Endothelial cell of umbilical vein (primary cell): Measurements from ENCODE around the gene PRPS1L1. TPM values are rescaled to one million over a fixed set of nuclear protein-coding genes. Genes with fewer than 3 reads are reported as not detected.

Experiments
- BruUV-seq: library from RNA; stranded (reverse); fragments of 400-500 nt; replicated peaks from 2 replicates; lab custom pipeline; 2021; lab: Mats Ljungman, UMichigan
- CTCF ChIA-PET: fragments of 300-600, 350-600 bp; sonication (Branson Sonifier 250); formaldehyde crosslinking; loops from one replicate; lab custom pipeline; 2021; ENCODE audit warnings: antibody characterized with exemption, inconsistent platforms; lab: Charles Lee
- POLR2A ChIA-PET: fragments of 300-600, 350-600 bp; sonication (Branson Sonifier 250); formaldehyde crosslinking; loops from one replicate; lab custom pipeline; 2021; ENCODE audit warnings: antibody characterized with exemption, inconsistent platforms; lab: Charles Lee
- DNase-seq: peaks from one replicate; pipeline ENCODE4 v3.0.0-alpha.2; 2011; ENCODE audit warnings: low read depth, low spot score
- FAIRE-seq: peaks from 2 replicates; lab custom pipeline; 2011; peaks lifted over from hg19 to GRCh38; lab: Jason Lieb, UNC
- H2AFZ ChIP-seq: 2 replicates; pipeline ENCODE4 v1.6.0; 2012; ENCODE audit warnings: low read depth, low read length, control low read depth, inconsistent platforms
- H3K27ac ChIP-seq: 2 replicates; pipeline ENCODE4 v1.5.1; 2011; ENCODE audit warnings: low read depth, mild to moderate bottlenecking, control low read depth, low read length, moderate library complexity; ENCODE audit not compliant: insufficient read depth
- H3K27me3 ChIP-seq, 2 experiments: 2 replicates each; pipeline versions ENCODE4 v1.6.0 to v1.6.1; 2011; ENCODE audit warnings: low read length in 2 of 2, mixed read lengths in 1 of 2; ENCODE audit not compliant: control insufficient read depth in 2 of 2, insufficient read depth in 2 of 2
- H3K36me3 ChIP-seq, 2 experiments: 2 replicates in 1 of 2; 3 replicates in 1 of 2; pipeline ENCODE4 v1.5.1; 2011; ENCODE audit warnings: low read length in 2 of 2, mild to moderate bottlenecking in 1 of 2, moderate library complexity in 1 of 2; ENCODE audit not compliant: control insufficient read depth in 2 of 2, insufficient read depth in 2 of 2; ENCODE audit errors: extremely low read depth in 1 of 2
- H3K4me1 ChIP-seq: 3 replicates; pipeline ENCODE4 v1.5.1; 2011; ENCODE audit warnings: mild to moderate bottlenecking, low read length; ENCODE audit not compliant: control insufficient read depth, insufficient read depth; ENCODE audit errors: extremely low read depth
- H3K4me2 ChIP-seq: 2 replicates; pipeline ENCODE4 v1.6.1; 2011; ENCODE audit warnings: low read length, control low read depth, mixed read lengths; ENCODE audit not compliant: insufficient read depth
- H3K4me3 ChIP-seq, 3 experiments: fragments of 200-600 bp in 1 of 3; sonication (generic), shearing (Covaris generic) in 1 of 3; replicated peaks in 1 of 3; 2 replicates each; pipeline ENCODE4 v1.5.1; 2011 to 2016; ENCODE audit warnings: control low read depth in 3 of 3, low read length in 3 of 3, mild to moderate bottlenecking in 2 of 3, inconsistent platforms in 1 of 3, low read depth in 1 of 3, moderate library complexity in 1 of 3; ENCODE audit not compliant: insufficient read depth in 1 of 3
- H3K79me2 ChIP-seq: 2 replicates; pipeline ENCODE4 v1.6.0; 2012; ENCODE audit warnings: low read length, inconsistent platforms; ENCODE audit not compliant: control insufficient read depth, insufficient read depth
- H3K9ac ChIP-seq: replicated peaks from 2 replicates; pipeline ENCODE3; 2011; ENCODE audit warnings: low read length, control low read depth; ENCODE audit not compliant: insufficient read depth; ENCODE audit errors: extremely low read depth
- H3K9me1 ChIP-seq: replicated peaks from 3 replicates; pipeline ENCODE4 v1.6.0; 2011; ENCODE audit warnings: mild to moderate bottlenecking, low read length; ENCODE audit not compliant: control insufficient read depth, insufficient read depth; ENCODE audit errors: extremely low read depth
- H3K9me3 ChIP-seq: replicated peaks from 2 replicates; pipeline ENCODE4 v1.5.1; 2012; ENCODE audit warnings: low read length, inconsistent platforms; ENCODE audit not compliant: control insufficient read depth, insufficient read depth
- H4K20me1 ChIP-seq: replicated peaks from 2 replicates; pipeline ENCODE3; 2011; ENCODE audit warnings: mild to moderate bottlenecking, low read length; ENCODE audit not compliant: control insufficient read depth, insufficient read depth; ENCODE audit errors: extremely low read depth
- EZH2 ChIP-seq: IDR thresholded peaks from 2 replicates; pipeline ENCODE4 v1.6.1; 2012; ENCODE audit warnings: borderline replicate concordance, low read depth, mild to moderate bottlenecking, moderate library complexity, low read length, inconsistent platforms; ENCODE audit not compliant: severe bottlenecking
- FOS ChIP-seq: IDR thresholded peaks from 2 replicates; pipeline ENCODE4 v1.6.1; 2011; ENCODE audit warnings: mild to moderate bottlenecking, low read length, moderate library complexity, borderline replicate concordance; ENCODE audit not compliant: insufficient read depth
- GATA2 ChIP-seq: IDR thresholded peaks from 2 replicates; pipeline ENCODE4 v1.7.0; 2011; ENCODE audit warnings: low read depth, mild to moderate bottlenecking, moderate library complexity, mixed read lengths, low read length; ENCODE audit not compliant: insufficient read length, insufficient read depth
- JUN ChIP-seq: IDR thresholded peaks from 2 replicates; pipeline ENCODE4 v1.6.1; 2011; ENCODE audit warnings: borderline replicate concordance, low read depth; ENCODE audit not compliant: insufficient read length, insufficient read depth
- MYC ChIP-seq: IDR thresholded peaks from one replicate; pipeline ENCODE4 v1.6.1; 2011; ENCODE audit warnings: mild to moderate bottlenecking, low read depth, low read length
- POLR2A ChIP-seq: IDR thresholded peaks from 2 replicates; pipeline ENCODE4 v1.6.1; 2012; ENCODE audit warnings: low read depth, mild to moderate bottlenecking, control low read depth, low read length
- POLR2AphosphoS5 ChIP-seq: IDR thresholded peaks from 2 replicates; pipeline ENCODE4 v1.6.1; 2012; ENCODE audit warnings: low read depth, mild to moderate bottlenecking, control low read depth, low read length, moderate library complexity; ENCODE audit not compliant: insufficient read depth
- dilution Hi-C: fragments of 300-500 bp; cut with MboI; formaldehyde crosslinking; loops from one replicate; pipeline ENCODE4 v1.15.0; 2019; ENCODE audit warnings: low sequenced_read_pairs; ENCODE audit not compliant: extremely low pct_ligation_motif_present
- intact Hi-C: fragments of 100-400 bp; cut with micrococcal nuclease; formaldehyde crosslinking; loops from one replicate; pipeline ENCODE4 v1.10.0; 2022
- polyA plus RNA-seq, 4 experiments: library from polyadenylated mRNA; depleted of rRNA in 3 of 4; stranded (reverse) in 3 of 4; unstranded in 1 of 4; fragments of >200 nt; gene quantifications; 2 replicates each; pipeline versions ENCODE4 v1.2.1 to v1.2.3, GENCODE V29; 2011 to 2012; ENCODE audit warnings: missing spikeins in 1 of 4
- total RNA-seq: library from RNA; stranded (reverse); gene quantifications from 2 replicates; pipeline ENCODE4 v1.2.3, GENCODE V29; 2021
- TF ChIP-seq, protein P1 (sequence below), 2 donors: IDR thresholded peaks; 1 replicate in 1 of 2; 2 replicates in 1 of 2; pipeline ENCODE4 v1.5.1; 2011; ENCODE audit warnings: low read length in 2 of 2, mild to moderate bottlenecking in 2 of 2, moderate library complexity in 2 of 2, control low read depth in 1 of 2, inconsistent platforms in 1 of 2, low read depth in 1 of 2; ENCODE audit not compliant: insufficient read depth in 1 of 2; ENCODE audit errors: extremely low read depth in 1 of 2
- TF ChIP-seq, protein P2 (sequence below): IDR thresholded peaks from 2 replicates; pipeline ENCODE4 v1.6.1; 2011; ENCODE audit not compliant: insufficient read depth, insufficient read length

PRPS1L1 gene
- total and polyA plus RNA-seq, 2 donors (not counting 3 experiments of a cell fraction or from before 2014, with no cell fraction given), result not detected

DNA sequence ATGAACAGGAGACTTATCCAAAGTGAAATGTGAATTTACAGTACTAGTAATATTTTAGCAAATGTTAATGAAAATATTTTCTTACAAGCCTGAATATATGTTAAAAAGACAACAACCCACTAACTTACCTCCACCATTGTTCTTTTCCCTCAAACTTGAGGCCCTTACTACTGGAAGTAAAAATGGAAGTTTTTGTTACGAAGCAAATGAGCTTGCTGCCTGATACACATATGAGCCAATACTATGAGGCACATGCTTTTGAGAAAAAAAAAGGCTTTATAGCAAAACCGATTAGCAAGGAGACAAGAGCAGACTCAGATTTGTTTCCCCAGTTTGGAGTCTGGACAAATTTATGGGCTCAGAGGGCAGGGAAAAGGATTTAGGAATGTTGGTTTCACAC is 29.0 kb downstream of the PRPS1L1 start:
- Histone ChIP-seq H3K36me3 (no peaks in the 10 kb centered on the region), H3K4me2 (no peak overlapping the region), H3K27me3 (no peaks in the 10 kb centered on the region), H2AFZ (no peak overlapping the region), H4K20me1 (no peaks in the 10 kb centered on the region), H3K79me2 (no peaks in the 10 kb centered on the region), H3K9me3 (no peaks in the 10 kb centered on the region), H3K9ac (no peak overlapping the region), H3K4me1 (no peaks in the 10 kb centered on the region), H3K9me1 (no peaks in the 10 kb centered on the region), H3K4me3 (no peak overlapping the region), H3K27ac (no peak overlapping the region)
- BruUV-seq, result no TSS peak
- ChIA-PET POLR2A (no interaction called here), CTCF (no interaction called here)
- DNase-seq (no peak), FAIRE-seq (no peak)
- dilution Hi-C loops (no loop called here), intact Hi-C loops (no loop called here)
- TF ChIP-seq GATA2 (no peak), JUN (no peak), POLR2A (no peak)

DNA sequence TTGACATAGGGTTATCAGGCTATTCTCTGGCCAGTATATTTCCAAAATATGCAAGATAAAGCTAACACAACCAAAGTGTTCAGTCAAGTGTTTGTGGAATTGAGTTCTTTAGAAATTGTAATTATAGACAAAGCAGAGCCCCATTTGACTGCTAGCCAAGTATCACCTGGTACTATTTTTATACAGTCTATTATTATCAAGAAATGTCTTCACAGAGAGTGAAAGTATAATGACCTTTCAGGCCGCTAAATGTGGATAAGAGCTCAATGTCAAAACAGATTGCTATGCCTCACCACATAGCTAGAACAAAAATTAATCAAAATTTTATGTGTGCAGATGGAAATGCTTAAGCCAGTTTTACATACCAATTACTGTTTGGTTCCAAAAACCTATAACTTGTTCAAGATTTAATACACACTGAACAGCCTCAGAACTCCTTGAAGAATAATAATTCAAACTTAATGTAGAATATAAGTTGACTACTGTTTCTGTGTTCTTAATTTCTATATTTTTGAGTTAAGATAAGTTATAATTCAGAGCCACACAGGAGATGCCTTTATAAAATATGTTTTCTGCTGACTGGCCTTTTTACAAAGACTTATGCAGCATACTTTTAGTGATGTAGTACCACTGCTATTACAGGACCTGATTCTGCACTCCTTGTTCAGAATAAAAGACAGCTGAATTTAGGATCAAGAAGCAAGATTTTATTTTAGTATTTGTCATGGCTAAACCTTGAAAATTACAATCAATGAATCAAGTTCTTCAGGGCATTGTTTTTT is 31.0 kb downstream of the PRPS1L1 start:
- ChIA-PET CTCF (interaction anchor here (0.6 to 1.3 kb wide), 5 partner anchors 17 to 670 kb away, joined by 3 read pairs; no protein-coding TSS in a partner anchor), POLR2A (no interaction called here)
- FAIRE-seq (no peak), DNase-seq (no peak)
- no peak for TF ChIP-seq POLR2AphosphoS5
- no peak for TF ChIP-seq POLR2A
- TF ChIP-seq MYC, result no peak
- no peak for TF ChIP-seq FOS
- TF ChIP-seq, protein P1, sequence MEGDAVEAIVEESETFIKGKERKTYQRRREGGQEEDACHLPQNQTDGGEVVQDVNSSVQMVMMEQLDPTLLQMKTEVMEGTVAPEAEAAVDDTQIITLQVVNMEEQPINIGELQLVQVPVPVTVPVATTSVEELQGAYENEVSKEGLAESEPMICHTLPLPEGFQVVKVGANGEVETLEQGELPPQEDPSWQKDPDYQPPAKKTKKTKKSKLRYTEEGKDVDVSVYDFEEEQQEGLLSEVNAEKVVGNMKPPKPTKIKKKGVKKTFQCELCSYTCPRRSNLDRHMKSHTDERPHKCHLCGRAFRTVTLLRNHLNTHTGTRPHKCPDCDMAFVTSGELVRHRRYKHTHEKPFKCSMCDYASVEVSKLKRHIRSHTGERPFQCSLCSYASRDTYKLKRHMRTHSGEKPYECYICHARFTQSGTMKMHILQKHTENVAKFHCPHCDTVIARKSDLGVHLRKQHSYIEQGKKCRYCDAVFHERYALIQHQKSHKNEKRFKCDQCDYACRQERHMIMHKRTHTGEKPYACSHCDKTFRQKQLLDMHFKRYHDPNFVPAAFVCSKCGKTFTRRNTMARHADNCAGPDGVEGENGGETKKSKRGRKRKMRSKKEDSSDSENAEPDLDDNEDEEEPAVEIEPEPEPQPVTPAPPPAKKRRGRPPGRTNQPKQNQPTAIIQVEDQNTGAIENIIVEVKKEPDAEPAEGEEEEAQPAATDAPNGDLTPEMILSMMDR (IDR thresholded peaks at IDR 0.05; ENCODE audit: extremely low read depth in 1 of 2, insufficient read depth in 1 of 2, low read depth in 1 of 2, low read length in 2 of 2), result no peak
- no peak for TF ChIP-seq JUN
- TF ChIP-seq, protein P2, sequence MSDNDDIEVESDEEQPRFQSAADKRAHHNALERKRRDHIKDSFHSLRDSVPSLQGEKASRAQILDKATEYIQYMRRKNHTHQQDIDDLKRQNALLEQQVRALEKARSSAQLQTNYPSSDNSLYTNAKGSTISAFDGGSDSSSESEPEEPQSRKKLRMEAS, result no peak
- no peak for TF ChIP-seq EZH2
- no peak for TF ChIP-seq GATA2
- BruUV-seq, result no TSS peak
- H3K79me2 ChIP-seq, result no peaks in the 10 kb centered on the region
- dilution Hi-C loops (no loop called here), intact Hi-C loops (no loop called here)
- no peak overlapping the region for H2AFZ ChIP-seq
- H3K9me3 ChIP-seq, result no peaks in the 10 kb centered on the region
- no peak overlapping the region for H3K4me3 ChIP-seq
- H3K36me3 ChIP-seq, result no peaks in the 10 kb centered on the region
- H3K4me2 ChIP-seq, result no peak overlapping the region
- no peak overlapping the region for H3K9ac ChIP-seq
- H3K27me3 ChIP-seq, result no peaks in the 10 kb centered on the region
- no peak overlapping the region for H3K27ac ChIP-seq
- no peaks in the 10 kb centered on the region for H3K4me1 ChIP-seq
- H4K20me1 ChIP-seq, result no peaks in the 10 kb centered on the region
- no peaks in the 10 kb centered on the region for H3K9me1 ChIP-seq
